Right lung (tissue), 10 donors: Measurements from ENCODE around the gene NSDHL. TPM values are rescaled to one million over a fixed set of nuclear protein-coding genes. Genes with fewer than 3 reads are reported as not detected.
"Not testable (repeated sequence)": the region's sequence is repeated elsewhere in the genome, so short reads cannot be mapped to it uniquely, and the experiment has no call there.

Source experiments
- DNase-seq, 2 donors: peaks; one replicate each; pipeline ENCODE4 v3.0.0-alpha.2; 2013
- long read RNA-seq, 8 donors: transcript quantifications; one replicate each; lab custom pipeline, GENCODE V29; 2026
- polyA plus RNA-seq, 5 donors: library from polyadenylated mRNA; unstranded; fragments of 120-200 nt; gene quantifications; one replicate each; pipeline versions ENCODE4 v1.2.1 to v1.2.3, GENCODE V29; 2013; ENCODE audit warnings: inconsistent platforms in 1 of 5, low replicate concordance in 1 of 5; ENCODE audit not compliant: insufficient read length in 5 of 5, insufficient read depth in 1 of 5

NSDHL gene
- 10 to 100 TPM; 15.9 to 24.3 (median 19.0) TPM for polyA plus RNA-seq
- long read RNA-seq, donor 1, transcript NSDHL-201 (8 exons, 1,929 nt) = major isoform, 8 of 9 reads
- long read RNA-seq, donor 1, partial matches to known transcripts = 0 of 9 reads
- long read RNA-seq, donor 1, other reads (novel, unspliced or antisense) = 0 of 9 reads
- long read RNA-seq, donor 2, transcript NSDHL-201 (8 exons, 1,929 nt) = major isoform, 5 of 5 reads
- long read RNA-seq, donor 2, partial matches to known transcripts = 0 of 5 reads
- long read RNA-seq, donor 2, other reads (novel, unspliced or antisense) = 0 of 5 reads
- long read RNA-seq, donor 3, partial matches to known transcripts = 0 of 5 reads
- long read RNA-seq, donor 3, other reads (novel, unspliced or antisense) = 0 of 5 reads
- long read RNA-seq, donor 4, partial matches to known transcripts = 0 of 4 reads
- long read RNA-seq, donor 4, other reads (novel, unspliced or antisense) = 0 of 4 reads
- long read RNA-seq, donor 5, transcript NSDHL-201 (8 exons, 1,929 nt) = major isoform, 7 of 7 reads
- long read RNA-seq, donor 5, partial matches to known transcripts = 0 of 7 reads
- long read RNA-seq, donor 5, other reads (novel, unspliced or antisense) = 0 of 7 reads
- long read RNA-seq, donor 6, transcript NSDHL-201 (8 exons, 1,929 nt) = major isoform, 8 of 9 reads
- long read RNA-seq, donor 6, partial matches to known transcripts = 0 of 9 reads
- long read RNA-seq, donor 6, other reads (novel, unspliced or antisense) = 0 of 9 reads
- long read RNA-seq, donor 7, partial matches to known transcripts = 0 of 4 reads
- long read RNA-seq, donor 7, other reads (novel, unspliced or antisense) = 0 of 4 reads
- long read RNA-seq, donor 8 = 0 reads

DNA sequence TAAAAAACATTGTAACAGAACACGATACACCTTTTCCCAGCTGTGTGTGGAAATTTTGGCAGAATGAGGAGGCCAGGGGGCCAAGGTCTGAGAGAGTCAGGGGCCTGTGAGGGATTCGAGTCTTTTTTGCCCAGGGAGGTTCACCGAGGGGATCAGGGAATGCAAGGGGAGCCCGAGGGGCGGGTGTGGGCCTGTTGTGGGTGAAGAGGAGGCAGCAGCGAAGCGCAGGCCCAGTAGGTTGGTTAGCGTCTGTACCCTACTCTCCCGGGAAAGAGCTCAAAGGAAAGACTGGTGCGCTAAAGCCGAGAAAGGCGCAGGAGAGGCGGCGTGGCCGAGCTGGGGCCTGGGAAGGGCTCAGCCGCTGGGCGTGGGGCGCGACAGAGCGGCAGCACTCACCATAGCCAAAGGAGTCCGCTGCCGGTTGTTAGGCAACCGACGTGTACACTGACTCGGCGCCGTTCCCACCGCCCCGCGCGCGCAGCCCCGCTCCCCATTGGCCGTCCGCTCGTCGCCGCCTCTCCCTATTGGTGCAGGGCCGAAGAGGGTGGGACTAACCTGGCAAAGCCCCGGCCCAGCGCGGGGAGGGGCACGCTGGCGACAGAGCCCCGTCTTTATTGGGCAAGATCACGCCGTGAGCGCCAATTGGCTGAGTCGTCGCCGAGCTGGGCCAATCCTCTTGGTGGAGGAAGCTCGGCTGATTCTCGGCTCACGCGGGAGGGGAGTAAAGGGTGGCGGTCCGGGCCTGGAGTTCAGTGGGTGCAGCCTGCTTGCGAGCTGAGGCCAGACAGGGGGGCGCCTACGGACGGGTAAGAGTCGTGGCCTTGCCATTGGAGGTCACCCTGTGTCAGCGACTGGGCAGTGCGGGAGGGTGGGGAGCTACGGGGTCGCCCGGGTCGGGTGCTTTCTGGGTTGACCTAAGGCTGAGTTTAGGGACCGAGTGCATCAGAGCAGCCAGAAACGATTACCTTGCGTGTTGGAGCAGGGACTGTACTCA, at the start of gene NSDHL, which contains the start of gene CETN2:
Gene NSDHL, plus strand, starts transcription at position 752 of the 994 bp plus-strand sequence. CDS start 15,262 bp downstream, outside the sequence.
Gene CETN2, minus strand, starts transcription at position 446 of the 994 bp plus-strand sequence. Its CDS starts 47 bp downstream, at position 399.
- peak; percentile 95 to 96 for DNase-seq

DNA sequence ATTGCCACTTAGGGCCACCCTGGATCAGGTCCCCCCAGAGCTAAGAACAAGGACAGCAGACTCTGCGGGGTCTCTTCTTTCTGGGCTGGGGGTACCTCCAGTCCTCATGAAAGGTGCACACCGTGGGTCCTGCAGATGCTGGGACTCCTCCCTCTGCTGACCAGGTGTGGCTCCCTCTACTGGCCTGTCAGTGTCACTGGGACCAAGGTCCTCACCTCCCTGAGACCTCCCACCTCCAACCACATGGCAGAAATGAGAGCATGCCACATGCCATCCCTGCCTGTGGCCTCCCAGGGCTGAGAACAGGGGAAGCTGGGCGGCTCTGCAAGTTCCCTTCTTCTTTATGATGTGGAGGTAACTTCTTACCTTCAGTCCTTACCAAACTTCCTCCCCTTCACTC, 43.8 kb upstream of the NSDHL start:
- DNase-seq = not testable (repeated sequence)

DNA sequence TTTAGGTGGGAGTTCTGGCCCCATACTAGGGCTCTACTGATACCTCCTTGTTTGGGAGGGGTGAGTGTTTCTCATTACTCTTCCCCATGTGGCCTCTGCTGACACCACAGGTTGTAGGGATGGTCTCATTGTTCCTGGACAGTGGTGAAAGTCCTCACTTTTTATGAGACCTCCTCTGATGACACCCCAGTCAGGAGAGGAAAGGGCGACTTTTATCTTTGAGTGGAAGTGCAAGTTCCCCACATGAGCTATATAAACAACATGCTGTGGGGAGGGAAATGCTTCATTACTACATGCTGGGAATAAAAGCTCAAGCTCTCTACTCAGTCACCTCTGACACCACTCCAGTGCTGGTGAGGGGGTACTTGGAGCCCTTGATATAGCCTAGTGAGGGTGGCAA, 31.9 kb upstream of the NSDHL start:
- no peak for DNase-seq

DNA sequence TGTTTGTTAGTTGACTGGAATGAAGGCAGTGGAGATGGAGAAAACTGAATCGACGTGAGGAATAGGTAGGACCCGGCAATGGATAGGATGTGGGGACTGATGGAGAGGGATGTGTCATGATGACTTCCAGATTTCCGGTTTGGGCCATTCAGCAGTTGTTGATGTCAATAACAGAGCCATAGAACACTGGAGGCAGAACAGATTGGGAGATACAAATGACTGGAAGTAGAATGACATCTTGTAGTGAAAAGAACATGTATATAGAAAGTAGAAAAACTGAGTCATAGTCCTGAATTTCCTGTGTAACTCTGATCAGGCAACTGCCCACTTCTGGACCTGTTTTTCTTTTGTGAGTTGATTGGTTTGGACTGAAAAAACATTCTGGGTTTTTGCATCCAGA, 24.8 kb upstream of the NSDHL start:
- no peak for DNase-seq

DNA sequence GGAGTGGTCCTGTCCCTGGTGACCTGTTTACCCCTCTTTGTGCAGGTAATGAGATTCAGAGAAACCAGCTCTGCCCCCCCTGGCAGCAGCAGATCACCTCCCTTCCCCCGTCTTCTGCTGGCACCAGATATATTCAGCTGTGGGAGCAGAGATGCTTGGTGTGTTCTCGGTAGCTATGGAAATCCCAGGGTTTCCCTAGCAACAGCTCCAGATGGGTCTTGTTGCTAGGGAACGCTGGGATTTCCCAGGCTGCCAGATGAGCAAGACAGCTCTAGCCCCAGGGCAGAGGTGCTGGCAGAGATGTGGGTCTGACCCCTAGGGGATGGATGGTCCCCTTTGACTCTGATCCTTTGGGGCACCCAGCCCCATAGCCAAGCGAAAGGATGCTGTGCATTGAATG, 20.5 kb upstream of the NSDHL start:
- no peak for DNase-seq

DNA sequence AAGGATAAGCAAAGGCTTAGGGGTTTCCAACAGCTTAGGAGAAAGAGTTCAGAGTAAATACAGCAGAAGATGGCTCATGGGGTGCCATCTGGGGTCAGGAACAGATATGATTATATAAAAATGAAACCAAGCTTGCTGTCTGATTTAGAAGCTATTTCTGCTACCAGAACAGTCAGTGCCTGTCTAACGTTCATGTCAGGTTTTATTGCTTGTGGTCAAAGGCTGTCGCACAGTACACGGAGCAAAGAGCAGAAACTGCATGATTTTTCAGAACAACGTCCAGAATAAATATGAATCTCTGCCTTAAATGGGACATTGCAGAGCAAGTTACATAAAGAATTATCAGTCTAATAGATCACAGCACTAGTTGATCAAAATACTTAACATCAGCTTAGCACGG, 17.7 kb upstream of the NSDHL start:
- no peak for DNase-seq

DNA sequence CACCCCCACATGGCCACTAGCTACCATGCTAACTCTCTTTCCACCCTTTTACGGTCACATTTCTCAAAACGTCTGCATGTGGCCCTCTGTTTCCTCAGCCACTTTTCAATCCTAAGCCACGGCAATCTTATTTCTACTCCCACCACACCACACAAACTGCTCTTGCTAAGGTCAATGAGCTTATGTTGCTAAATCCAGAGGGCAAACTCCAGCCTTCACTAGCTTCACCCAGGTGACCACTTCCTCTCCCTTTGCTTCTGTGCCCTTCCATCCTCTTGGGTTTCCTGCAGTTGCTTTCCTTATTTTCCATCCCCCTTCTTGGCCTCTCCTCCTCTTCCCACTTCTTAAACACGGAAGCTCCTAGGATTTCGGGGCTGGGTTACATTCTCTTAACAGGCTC, 16.8 kb upstream of the NSDHL start:
- DNase-seq = no peak

DNA sequence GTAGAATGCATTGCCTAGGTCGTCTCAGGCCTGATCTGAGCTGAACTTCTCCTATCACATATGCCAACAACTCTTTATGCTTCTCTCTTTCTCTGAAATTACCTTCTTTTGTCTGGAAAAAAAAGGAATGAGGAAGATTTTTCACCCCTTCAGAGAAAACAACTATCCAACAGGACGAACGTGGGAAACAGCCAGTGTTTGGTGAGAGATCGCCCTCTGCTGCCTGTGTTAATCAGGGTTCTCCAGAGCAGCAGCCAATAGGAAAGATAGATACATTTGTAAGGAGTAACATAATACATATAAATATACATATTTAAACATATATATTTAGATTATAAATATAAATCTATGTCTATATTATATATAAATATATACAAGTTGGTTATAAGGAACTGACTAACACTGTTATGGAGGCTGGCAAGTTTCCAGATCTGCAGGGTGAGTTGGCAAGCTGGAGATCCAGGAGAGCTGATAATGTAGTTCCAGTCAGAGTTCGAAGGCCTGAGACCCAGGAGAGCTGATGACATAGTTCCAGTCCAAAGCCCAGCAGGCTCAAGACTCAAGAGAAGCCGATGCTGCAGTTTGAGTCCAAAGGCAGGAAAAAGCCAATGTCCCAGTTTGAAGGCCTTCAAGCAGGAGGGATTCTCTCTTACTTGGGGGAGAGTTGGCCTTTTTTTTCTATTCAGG, 13.6 kb upstream of the NSDHL start:
- no peak for DNase-seq

DNA sequence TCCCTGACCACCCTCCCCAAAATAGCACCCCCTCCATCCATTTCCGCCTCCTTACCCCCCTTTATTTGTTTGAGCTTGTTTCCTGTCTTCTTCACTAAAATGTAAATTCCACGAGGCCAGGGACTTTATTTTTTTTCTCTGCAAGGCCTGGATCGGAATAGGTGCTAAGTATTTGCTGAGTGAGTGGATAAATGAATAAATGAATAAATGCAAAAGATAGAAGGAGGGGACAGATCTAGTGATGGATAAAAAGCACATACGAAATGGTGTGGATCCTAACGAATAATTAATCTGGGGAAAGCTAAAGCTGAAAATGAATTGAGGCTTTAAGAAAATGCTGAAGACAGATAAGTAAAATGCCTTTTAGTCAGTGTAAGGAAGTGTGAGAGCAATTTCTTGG, 12.5 kb upstream of the NSDHL start:
- DNase-seq = no peak

DNA sequence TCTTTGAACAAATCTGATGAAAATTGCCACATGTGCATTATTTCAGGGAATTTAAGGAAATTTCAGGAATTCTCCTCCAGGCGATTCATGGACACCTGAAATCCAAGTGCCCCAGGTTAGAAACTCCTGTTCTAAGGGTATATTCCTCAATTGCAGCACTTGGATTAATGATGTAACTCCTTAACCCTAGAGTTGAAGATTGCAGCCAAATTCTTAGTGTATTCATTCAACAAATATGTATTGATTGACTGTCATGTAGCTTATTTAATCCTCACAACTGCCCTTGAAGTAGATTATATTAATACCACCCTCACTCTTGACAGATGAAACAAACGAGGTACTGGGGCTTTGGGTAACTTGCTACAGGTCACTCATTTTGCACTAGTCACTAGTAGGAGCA, 11.6 kb upstream of the NSDHL start:
- no peak for DNase-seq

DNA sequence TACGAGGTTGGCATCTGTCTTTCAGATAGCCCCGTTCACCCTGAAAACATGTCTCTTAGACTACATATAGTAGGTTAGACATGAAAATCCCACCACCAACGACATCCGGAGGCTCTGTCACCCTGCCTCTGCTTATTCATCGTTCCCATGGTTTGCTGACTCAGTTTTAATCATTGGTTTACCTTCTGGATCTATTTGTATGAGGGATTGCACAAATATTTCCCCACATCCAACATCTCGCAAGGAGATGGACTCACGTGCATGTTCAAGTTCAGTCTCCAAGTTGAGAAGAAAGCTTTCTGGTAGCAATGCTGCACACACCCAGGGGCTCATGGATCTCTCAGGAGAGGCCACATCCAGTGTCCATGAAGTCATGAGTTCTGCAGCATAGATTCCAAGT, 11.1 kb upstream of the NSDHL start:
- no peak for DNase-seq

DNA sequence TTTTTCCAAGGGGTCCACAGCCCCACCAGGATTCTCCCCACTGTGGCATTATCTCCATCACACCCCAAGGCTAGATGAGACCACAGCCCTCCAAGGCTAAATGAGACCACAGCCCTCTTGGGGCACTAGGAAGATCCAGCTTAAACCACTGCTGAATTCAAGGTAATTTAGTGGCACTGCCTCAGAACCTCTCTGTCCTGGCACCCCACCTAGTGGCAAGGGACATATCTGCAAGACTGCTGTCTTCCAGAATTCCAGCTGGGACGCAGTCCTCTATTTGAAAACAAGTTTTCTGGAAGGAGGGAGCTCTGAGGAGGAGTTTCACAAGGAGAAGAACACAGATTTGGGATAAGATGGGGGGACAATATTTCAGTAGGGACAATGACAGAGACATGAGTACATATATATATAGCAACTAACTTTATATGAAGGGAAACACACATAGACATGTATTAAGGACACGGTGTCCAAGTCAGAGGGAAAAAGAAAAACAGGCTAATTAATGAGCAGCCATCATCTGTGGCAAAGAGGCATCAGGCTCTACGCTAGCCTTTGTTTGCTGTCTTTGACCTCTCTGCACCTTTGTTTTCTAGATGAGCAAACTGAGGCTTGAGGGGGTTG, 9.6 kb upstream of the NSDHL start:
- DNase-seq = no peak

DNA sequence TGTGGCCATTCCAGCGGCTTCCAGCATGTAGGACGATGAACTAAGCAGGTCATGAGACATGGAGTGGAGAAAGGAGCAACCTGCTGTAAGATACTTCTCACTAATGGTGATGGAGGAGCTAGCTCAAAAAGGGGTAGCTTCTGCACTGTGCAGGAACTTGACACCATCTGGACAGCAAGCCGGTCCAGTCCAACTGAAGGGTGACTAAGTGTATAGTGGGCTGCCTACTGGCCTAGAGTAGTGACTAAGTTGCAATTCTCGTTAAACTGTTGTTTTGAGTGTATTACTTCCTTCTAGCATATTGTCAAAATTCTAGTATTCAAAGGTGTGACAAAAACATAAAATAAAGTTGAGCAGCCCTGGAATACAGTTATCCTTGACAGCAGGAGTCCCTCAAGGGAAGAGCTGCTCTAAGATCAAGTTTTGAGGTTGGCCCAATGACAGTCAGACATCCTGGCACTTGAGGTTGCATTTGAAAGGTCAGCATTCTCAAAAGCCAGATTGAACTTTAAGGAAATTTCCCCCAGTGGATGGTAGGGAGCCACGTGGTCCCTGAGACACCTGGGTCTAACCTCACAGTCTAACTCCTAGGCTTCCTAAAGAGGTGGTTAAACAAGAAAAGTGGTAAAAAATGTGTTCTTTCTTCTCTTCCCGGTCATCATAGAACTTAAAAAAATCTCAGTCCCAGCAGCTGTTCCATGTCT, 8.3 kb upstream of the NSDHL start:
- DNase-seq = no peak

DNA sequence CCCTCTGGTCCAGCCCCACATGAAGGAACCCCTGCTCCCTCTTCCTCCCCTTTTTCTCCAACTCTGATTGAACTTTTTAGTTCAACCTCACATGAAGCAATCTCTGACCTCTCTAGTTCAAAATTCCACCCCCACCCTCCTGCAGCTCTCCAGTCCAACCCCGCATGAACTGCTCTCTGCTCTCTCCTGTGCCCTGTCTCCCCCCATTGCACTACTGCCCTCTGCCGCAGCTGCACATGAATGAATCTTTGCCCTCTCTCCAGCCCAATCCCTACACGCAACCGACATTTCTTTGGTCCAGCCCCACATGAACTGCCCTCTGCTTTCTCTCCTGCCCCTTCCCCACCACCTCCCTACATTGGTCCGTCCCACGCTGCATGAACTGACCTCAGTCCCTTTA, 7.2 kb upstream of the NSDHL start:
- DNase-seq = no peak

DNA sequence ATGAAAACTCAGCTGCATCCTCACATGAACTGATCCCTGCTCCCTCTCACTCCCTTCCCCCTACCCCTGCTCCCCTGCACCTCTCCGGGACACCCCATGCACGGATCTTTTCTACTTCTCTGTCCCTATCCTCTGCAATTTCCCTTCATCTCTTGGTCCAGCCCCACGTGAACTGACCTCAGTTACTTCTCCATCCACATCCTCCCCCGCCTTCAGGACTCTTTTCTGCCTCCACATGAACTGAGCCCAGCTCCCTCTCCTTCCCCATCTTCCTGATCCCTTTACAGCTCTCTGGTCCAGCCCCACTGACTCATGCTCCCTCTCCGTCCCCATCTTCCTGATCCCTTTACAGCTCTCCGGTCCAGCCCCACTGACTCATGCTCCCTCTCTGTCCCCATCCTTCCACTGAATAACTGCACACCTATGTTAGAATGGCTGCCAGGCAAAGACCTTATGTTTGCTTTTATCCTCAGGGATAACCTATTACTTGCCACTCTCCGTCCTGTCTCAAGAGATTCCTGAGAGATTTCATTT, 6.0 kb upstream of the NSDHL start:
- no peak for DNase-seq

DNA sequence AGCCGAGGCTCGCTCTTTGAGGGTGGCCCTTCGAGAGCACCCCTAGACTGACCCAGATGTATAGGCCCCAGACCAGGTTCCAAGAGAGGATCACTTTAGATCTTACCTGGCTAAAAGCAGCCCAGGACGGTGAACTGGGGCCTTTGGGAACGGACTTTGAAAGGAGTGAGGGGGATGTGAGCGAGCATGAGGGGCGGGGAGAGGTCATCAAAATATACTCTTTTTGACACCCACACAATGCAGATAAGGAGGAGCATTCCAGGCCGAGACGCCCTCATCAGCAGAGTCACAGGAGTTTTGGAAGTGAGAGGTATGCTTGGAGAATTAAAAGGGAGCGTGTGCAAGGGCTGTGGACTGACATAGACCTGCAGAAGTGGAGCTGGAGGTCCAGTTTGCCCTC, 528 bp downstream of the NSDHL start:
- no peak for DNase-seq

DNA sequence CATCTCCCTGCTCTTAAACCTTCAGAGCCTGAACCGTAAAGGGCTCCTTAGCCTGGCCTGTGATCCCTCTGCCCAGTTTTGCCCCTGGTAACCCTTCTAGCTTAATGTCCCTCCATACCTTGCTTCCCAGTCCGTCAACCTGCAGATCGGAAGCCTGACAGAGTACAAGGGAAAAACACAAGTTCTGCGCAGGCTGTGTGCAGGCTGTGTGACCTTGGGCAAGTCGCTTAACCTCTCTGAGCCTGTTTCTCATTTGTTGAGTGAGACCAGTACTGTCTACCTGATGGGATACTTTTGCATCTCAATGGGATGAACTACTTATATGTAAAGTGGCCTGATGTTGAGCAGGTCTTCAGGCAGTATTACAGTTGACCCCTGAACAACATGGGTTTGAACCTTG, 1.7 kb downstream of the NSDHL start:
- DNase-seq = no peak

DNA sequence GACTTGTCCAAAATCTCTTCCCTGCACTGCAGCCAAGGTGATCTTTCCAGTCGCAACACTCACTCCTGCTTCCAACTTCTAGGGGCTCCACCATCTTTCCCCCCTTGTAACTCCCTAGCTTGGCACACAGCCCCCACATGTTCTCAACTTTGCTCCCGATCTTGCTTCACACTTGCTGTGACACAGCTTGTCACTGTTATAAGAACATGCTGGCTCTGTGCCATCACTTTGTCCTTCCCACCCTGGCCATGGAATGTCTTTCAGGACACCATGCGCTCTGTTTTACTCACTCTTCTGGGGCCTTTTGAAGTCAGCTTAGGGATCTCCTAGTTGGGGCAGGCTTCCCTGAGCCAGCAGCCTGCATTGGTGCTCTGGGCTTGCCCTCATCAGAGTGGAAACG, 2.5 kb downstream of the NSDHL start:
- no peak for DNase-seq

DNA sequence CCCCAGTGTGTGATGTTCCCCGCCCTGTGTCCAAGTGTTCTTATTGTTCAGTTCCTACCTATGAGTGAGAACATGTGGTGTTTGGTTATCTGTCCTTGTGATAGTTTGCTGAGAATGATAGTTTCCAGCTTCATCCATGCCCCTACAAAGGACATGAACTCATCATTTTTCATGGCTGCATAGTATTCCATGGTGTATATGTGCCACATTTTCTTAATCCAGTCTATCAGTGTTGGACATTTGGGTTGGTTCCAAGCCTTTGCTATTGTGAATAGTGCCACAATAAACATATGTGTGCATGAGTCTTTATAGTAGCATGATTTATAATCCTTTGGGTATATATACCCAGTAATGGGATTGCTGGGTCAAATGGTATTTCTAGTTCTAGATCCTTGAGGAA, 4.6 kb downstream of the NSDHL start:
- DNase-seq = not testable (repeated sequence)
